GM18873 (cell line): Measurements from ENCODE around the gene THSD4.

ENCODE experiments used
- ATAC-seq: cut with Tn5 transposase; IDR thresholded peaks from one replicate; pipeline ENCODE4 v1.9.1; 2021; ENCODE audit warnings: mild to moderate bottlenecking, moderate library complexity, moderate number of reproducible peaks; ENCODE audit not compliant: unreplicated experiment, low FRiP score

Gene THSD4

GRCh38 chr15:71627188-71627587 is 511.9 kb downstream of the THSD4 start:
- no peak for ATAC-seq

- no peak for ATAC-seq
These were observed 512.3 kb downstream of the THSD4 start for GRCh38 chr15:71627604-71628003.

GRCh38 chr15:71628988-71629770 is 513.9 kb downstream of the THSD4 start:
- ATAC-seq: no peak

- ATAC-seq: no peak
These were observed 514.7 kb downstream of the THSD4 start for GRCh38 chr15:71629781-71630474.

- no peak for ATAC-seq
These were observed 515.2 kb downstream of the THSD4 start for GRCh38 chr15:71630475-71630809.

GRCh38 chr15:71632576-71633195 is 517.4 kb downstream of the THSD4 start:
- ATAC-seq: no peak

- no peak for ATAC-seq
These were observed 519.7 kb downstream of the THSD4 start for GRCh38 chr15:71634820-71635560.

GRCh38 chr15:71635735-71636134 is 520.5 kb downstream of the THSD4 start:
- ATAC-seq: no peak

- no peak for ATAC-seq
These were observed 523.6 kb downstream of the THSD4 start for GRCh38 chr15:71638876-71639275.

GRCh38 chr15:71639471-71639870 is 524.2 kb downstream of the THSD4 start:
- no peak for ATAC-seq

GRCh38 chr15:71643918-71644317 is 528.6 kb downstream of the THSD4 start:
- no peak for ATAC-seq

GRCh38 chr15:71646767-71647486 is 531.7 kb downstream of the THSD4 start:
- no peak for ATAC-seq

- no peak for ATAC-seq
These were observed 532.2 kb downstream of the THSD4 start for GRCh38 chr15:71647487-71647808.

- no peak for ATAC-seq
These were observed 532.8 kb downstream of the THSD4 start for GRCh38 chr15:71648095-71648494.

GRCh38 chr15:71649894-71650293 is 534.6 kb downstream of the THSD4 start:
- no peak for ATAC-seq

- no peak for ATAC-seq
These were observed 535.3 kb downstream of the THSD4 start for GRCh38 chr15:71650603-71651002.

GRCh38 chr15:71651750-71652186 is 536.5 kb downstream of the THSD4 start:
- ATAC-seq: no peak

- no peak for ATAC-seq
These were observed 538.9 kb downstream of the THSD4 start for GRCh38 chr15:71654042-71654719.

- no peak for ATAC-seq
These were observed 539.5 kb downstream of the THSD4 start for GRCh38 chr15:71654720-71655174.

- no peak for ATAC-seq
These were observed 541.2 kb downstream of the THSD4 start for GRCh38 chr15:71656425-71656824.
